SK-N-SH (cell line): ENCODE data around the gene RAB15. TPM values are rescaled to one million over a fixed set of nuclear protein-coding genes. Genes with fewer than 3 reads are reported as not detected.

Experiments used
- CTCF ChIA-PET: fragments of 300-600, 350-600 bp; formaldehyde crosslinking; extraction: SDS; loops from one replicate; lab custom pipeline; 2021; lab: Yijun Ruan, JAX
- POLR2A ChIA-PET: fragments of 350-600 bp; sonication (Branson Sonifier 250); formaldehyde crosslinking; extraction: SDS; loops from one replicate; lab custom pipeline; 2020; ENCODE audit warnings: antibody characterized with exemption, inconsistent platforms; lab: Yijun Ruan, JAX
- DNase-seq: peaks from one replicate; pipeline ENCODE4 v3.0.0; 2012
- H2AFZ ChIP-seq: fragments of 200-600 bp; sonication (generic); 2 replicates; pipeline ENCODE4 v1.8.1; 2016; ENCODE audit warnings: antibody characterized with exemption, mild to moderate bottlenecking, low read depth
- H3F3A ChIP-seq: fragments of 200-600 bp; sonication (generic); replicated peaks from 2 replicates; pipeline ENCODE3; 2016; ENCODE audit warnings: antibody characterized with exemption, mild to moderate bottlenecking; ENCODE audit not compliant: insufficient read depth
- H3K27ac ChIP-seq, 2 experiments: fragments of 200-500 bp in 1 of 2; fragments of 200-600 bp in 1 of 2; sonication (Bioruptor generic) in 1 of 2; sonication (generic), shearing (Covaris generic) in 1 of 2; 2 replicates each; pipeline versions ENCODE4 v1.5.1 to v1.6.1; 2014 to 2016; ENCODE audit warnings: low read depth in 2 of 2, inconsistent platforms in 1 of 2, low read length in 1 of 2, mild to moderate bottlenecking in 1 of 2, mixed read lengths in 1 of 2
- H3K27me3 ChIP-seq: fragments of 200-600 bp; sonication (generic), shearing (Covaris generic); 2 replicates; pipeline ENCODE4 v1.6.1; 2016; ENCODE audit warnings: mixed run types; ENCODE audit not compliant: insufficient read depth
- H3K36me3 ChIP-seq, 2 experiments: fragments of 200-500 bp in 1 of 2; fragments of 200-600 bp in 1 of 2; sonication (Bioruptor generic) in 1 of 2; sonication (generic) in 1 of 2; replicated peaks in 1 of 2; 2 replicates each; pipeline versions ENCODE3 to v1.5.1; 2014 to 2016; ENCODE audit warnings: low read length in 1 of 2, mild to moderate bottlenecking in 1 of 2; ENCODE audit not compliant: insufficient read depth in 2 of 2, control insufficient read depth in 1 of 2
- H3K4me1 ChIP-seq, 2 experiments: fragments of 200-500 bp in 1 of 2; fragments of 200-600 bp in 1 of 2; sonication (Bioruptor generic) in 1 of 2; sonication (generic), shearing (Covaris generic) in 1 of 2; 2 replicates each; pipeline versions ENCODE4 v1.5.1 to v1.6.1; 2014 to 2016; ENCODE audit warnings: low read depth in 1 of 2, low read length in 1 of 2, mixed run types in 1 of 2; ENCODE audit not compliant: insufficient read depth in 2 of 2, control insufficient read depth in 1 of 2
- H3K4me2 ChIP-seq: fragments of 200-600 bp; sonication (generic), shearing (Covaris generic); 2 replicates; pipeline ENCODE4 v1.6.1; 2017; ENCODE audit warnings: mixed run types
- H3K4me3 ChIP-seq, 2 experiments: fragments of 200-500 bp in 1 of 2; fragments of 200-600 bp in 1 of 2; sonication (Bioruptor generic) in 1 of 2; sonication (generic), shearing (Covaris generic) in 1 of 2; 2 replicates each; pipeline versions ENCODE4 v1.5.1 to v1.8.1; 2014 to 2016; ENCODE audit warnings: low read depth in 2 of 2, inconsistent platforms in 1 of 2, low read length in 1 of 2, mild to moderate bottlenecking in 1 of 2, mixed read lengths in 1 of 2, moderate library complexity in 1 of 2
- H3K79me2 ChIP-seq: fragments of 200-600 bp; sonication (generic); 2 replicates; pipeline ENCODE4 v1.8.1; 2017; ENCODE audit warnings: mild to moderate bottlenecking; ENCODE audit not compliant: insufficient read depth
- H3K9ac ChIP-seq: fragments of 200-600 bp; sonication (generic); 2 replicates; pipeline ENCODE4 v1.6.1; 2017; ENCODE audit warnings: mixed run types
- H3K9me2 ChIP-seq: fragments of 200-600 bp; sonication (generic); 2 replicates; pipeline ENCODE4 v1.6.1; 2017; ENCODE audit warnings: mixed run types
- H3K9me3 ChIP-seq: fragments of 200-600 bp; sonication (generic); 2 replicates; pipeline ENCODE4 v1.6.1; 2017; ENCODE audit warnings: mixed run types, mild to moderate bottlenecking, moderate library complexity
- H4K20me1 ChIP-seq: fragments of 200-600 bp; sonication (generic); 2 replicates; pipeline ENCODE4 v1.6.1; 2017; ENCODE audit warnings: mild to moderate bottlenecking, mixed run types; ENCODE audit not compliant: insufficient read depth
- CHD2 ChIP-seq: fragments of 150-350 bp; IDR thresholded peaks from 2 replicates; pipeline ENCODE4 v1.6.1; 2018; ENCODE audit warnings: low read length; ENCODE audit not compliant: partially characterized antibody
- ELF1 ChIP-seq: IDR thresholded peaks from 2 replicates; pipeline ENCODE4 v1.4.0; 2012
- FOSL2 ChIP-seq: IDR thresholded peaks from 2 replicates; pipeline ENCODE4 v1.4.0; 2012; ENCODE audit warnings: low read depth, mild to moderate bottlenecking, moderate library complexity, borderline replicate concordance
- FOXJ3 ChIP-seq: sonication (generic); formaldehyde crosslinking; IDR thresholded peaks from 2 replicates; pipeline ENCODE4 v1.5.1; 2020; ENCODE audit warnings: mild to moderate bottlenecking, missing genetic modification reagents
- GABPA ChIP-seq: IDR thresholded peaks from 2 replicates; pipeline ENCODE4 v1.4.0; 2012; ENCODE audit warnings: low read depth, mild to moderate bottlenecking
- GATA2 ChIP-seq: sonication (generic); formaldehyde crosslinking; IDR thresholded peaks from 2 replicates; pipeline ENCODE4 v1.5.0; 2020; ENCODE audit warnings: mild to moderate bottlenecking, missing genetic modification reagents
- JUND ChIP-seq: IDR thresholded peaks from 2 replicates; pipeline ENCODE4 v1.4.0; 2012
- MXI1 ChIP-seq: IDR thresholded peaks from 2 replicates; pipeline ENCODE4 v1.6.1; 2012; ENCODE audit warnings: mild to moderate bottlenecking, low read depth, low read length, improper control_type of control experiment
- POLR2AphosphoS5 ChIP-seq: IDR thresholded peaks from 2 replicates; pipeline ENCODE4 v1.6.1; 2012; ENCODE audit warnings: low read depth, low read length
- RAD21 ChIP-seq: IDR thresholded peaks from 2 replicates; pipeline ENCODE4 v1.6.1; 2012; ENCODE audit warnings: mild to moderate bottlenecking, low read length
- RCOR1 ChIP-seq: fragments of 150-350 bp; IDR thresholded peaks from 2 replicates; pipeline ENCODE4 v1.6.1; 2017; ENCODE audit warnings: antibody characterized with exemption, low read length
- RFX5 ChIP-seq: IDR thresholded peaks from 2 replicates; pipeline ENCODE4 v1.6.1; 2012; ENCODE audit warnings: mild to moderate bottlenecking, improper control_type of control experiment, low read length
- SIN3A ChIP-seq: IDR thresholded peaks from 2 replicates; pipeline ENCODE4 v1.6.1; 2012; ENCODE audit warnings: low read depth, mild to moderate bottlenecking, low read length, moderate library complexity, borderline replicate concordance
- SMC3 ChIP-seq: IDR thresholded peaks from 2 replicates; pipeline ENCODE4 v1.6.1; 2012; ENCODE audit warnings: low read depth, low read length, improper control_type of control experiment
- TCF12 ChIP-seq: IDR thresholded peaks from 2 replicates; pipeline ENCODE4 v1.4.0; 2012
- TEAD4 ChIP-seq: IDR thresholded peaks from 2 replicates; pipeline ENCODE4 v1.4.0; 2012; ENCODE audit warnings: mild to moderate bottlenecking, borderline replicate concordance; ENCODE audit not compliant: insufficient read depth
- YY1 ChIP-seq: IDR thresholded peaks from 2 replicates; pipeline ENCODE4 v1.4.0; 2012; ENCODE audit warnings: low read depth, mild to moderate bottlenecking
- WGBS: methylation state at CpG from one replicate; pipeline ENCODE4 v1.1.6; 2017; ENCODE audit warnings: low lambda C conversion rate; 5-methylcytosine and 5-hydroxymethylcytosine counted together
- polyA plus RNA-seq, 3 experiments: library from polyadenylated mRNA; depleted of rRNA; stranded (reverse); fragments of >200 nt; gene quantifications; 2 replicates each; pipeline ENCODE4 v1.2.3, GENCODE V29; 2012
- TF ChIP-seq, protein P1 (sequence below): fragments of 200-600 bp; sonication (generic); IDR thresholded peaks from 2 replicates; pipeline ENCODE4 v1.6.1; 2017; ENCODE audit warnings: antibody characterized with exemption, mild to moderate bottlenecking, moderate library complexity
- TF ChIP-seq, protein P2 (sequence below): fragments of 150-350 bp; IDR thresholded peaks from 2 replicates; pipeline ENCODE4 v1.6.1; 2017; ENCODE audit warnings: antibody characterized with exemption, low read length, low read depth, borderline replicate concordance
- TF ChIP-seq, protein P3 (sequence below): IDR thresholded peaks from 2 replicates; pipeline ENCODE4 v1.4.0; 2012; ENCODE audit warnings: low read depth
- TF ChIP-seq, protein P4 (sequence below): fragments of 150-350 bp; IDR thresholded peaks from 2 replicates; pipeline ENCODE4 v1.6.1; 2016; ENCODE audit warnings: mild to moderate bottlenecking, low read depth, low read length

RAB15 gene
- polyA plus RNA-seq, 1 of the 3 experiments (the other 2 are of a cell fraction), result 14.2 TPM

DNA sequence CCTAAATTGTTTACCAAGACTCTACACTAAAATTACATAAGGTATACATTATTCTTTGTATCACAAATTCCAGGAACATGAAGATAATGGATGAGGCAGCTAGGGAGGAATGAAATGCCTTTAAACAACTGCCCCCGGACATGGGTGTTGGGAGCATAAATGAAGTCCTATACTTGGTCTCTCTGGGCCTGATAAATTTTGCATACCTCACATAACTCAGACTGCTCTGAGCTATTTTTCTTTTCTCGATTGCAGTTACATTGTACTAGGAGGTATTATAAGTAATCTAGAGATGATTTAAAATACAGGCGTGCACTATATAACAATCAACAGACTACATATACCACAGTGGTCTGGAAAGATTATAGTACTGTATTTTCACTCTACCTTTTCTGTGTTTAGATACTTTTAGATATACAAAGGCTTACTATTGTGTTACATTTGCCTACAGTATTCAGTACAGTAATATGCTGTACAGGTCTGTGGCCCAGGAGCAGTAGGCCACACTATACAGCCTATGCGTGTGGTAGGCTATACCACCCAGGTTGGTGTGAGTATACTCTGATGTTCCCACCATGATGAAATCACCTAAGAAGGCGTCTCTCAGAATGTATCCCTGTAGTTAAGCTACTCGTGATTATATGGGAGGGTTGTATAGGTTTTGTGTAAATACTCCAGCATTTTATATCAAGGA, 28.9 kb upstream of the RAB15 start (continued):
- TF ChIP-seq SMC3 (no peak), TEAD4 (no peak)

DNA sequence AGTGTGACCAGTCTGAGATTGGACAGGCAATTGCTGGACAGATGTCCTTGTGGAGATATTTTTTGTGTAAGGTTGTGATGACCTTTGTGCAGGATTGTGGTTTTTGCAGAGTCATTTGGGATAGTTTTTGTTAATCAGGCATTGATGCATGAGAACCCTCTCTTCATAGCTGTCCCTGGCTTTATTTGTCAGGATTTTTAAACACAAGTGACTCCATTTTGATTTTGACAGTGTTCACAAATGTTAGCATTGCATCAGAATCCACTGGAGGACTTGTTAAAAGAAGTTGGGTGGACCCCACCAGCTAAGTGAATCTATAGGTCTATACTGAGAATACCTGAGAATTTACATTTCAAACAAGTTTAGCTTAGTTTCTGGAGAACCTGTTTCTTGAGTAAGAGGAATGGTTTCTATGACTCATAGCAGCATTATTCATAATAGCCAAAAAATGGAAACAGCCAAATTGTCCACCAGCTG, 26.4 kb upstream of the RAB15 start:
- POLR2A ChIA-PET, result no interaction called here

DNA sequence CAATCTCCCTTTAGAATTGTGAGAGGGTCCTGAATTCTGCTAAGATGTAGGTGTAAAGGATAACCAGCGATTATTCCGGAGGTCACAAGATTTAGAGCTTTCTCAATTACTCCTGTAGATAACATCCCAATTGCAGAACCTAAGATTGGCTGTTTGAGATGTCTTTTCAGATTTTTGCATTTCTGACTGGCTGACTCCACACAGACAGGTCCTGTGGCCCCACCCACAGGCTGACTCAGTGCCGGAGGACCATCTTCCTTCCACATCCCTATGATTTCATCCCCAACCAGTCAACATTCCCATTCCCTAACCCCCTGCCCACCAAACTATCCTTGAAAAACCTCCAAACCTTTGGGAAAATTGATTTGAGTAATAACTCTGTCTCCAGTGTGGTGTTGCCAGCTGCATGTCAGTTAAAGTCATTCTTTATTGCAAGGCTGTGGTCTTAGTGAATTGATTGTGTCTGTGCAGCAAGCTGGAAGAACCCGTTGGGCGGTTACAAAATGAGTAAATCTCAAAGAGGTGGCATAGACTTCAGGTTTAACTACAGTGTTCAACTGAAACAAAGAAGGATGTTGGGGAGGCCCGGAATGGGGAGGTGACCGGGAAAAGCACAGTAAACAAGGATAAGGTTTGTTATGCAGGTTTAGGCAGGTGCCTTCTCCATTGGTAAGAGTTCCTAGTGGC, 25.1 kb upstream of the RAB15 start:
- Histone ChIP-seq H3F3A (peaks cover 5% of the 10 kb centered on the region), H4K20me1 (no peaks in the 10 kb centered on the region), H3K4me3 (no peak overlapping the region), H3K27me3 (no peaks in the 10 kb centered on the region), H3K4me1 (no peaks in the 10 kb centered on the region; a peak in 1 of 4 replicates), H3K9ac (no peak overlapping the region), H3K4me2 (no peak overlapping the region), H3K9me2 (no peaks in the 10 kb centered on the region), H3K9me3 (no peaks in the 10 kb centered on the region), H2AFZ (no peak overlapping the region), H3K27ac (no peak overlapping the region), H3K79me2 (peaks cover 41% of the 10 kb centered on the region), H3K36me3 (peaks cover 0 to 6% of the 10 kb centered on the region in 2 experiments)
- over 99% methylated on average over 7 of the region's 7 CpGs for WGBS
- TF ChIP-seq YY1 (no peak), RAD21 (no peak), POLR2AphosphoS5 (no peak), RFX5 (no peak), MXI1 (no peak), ELF1 (no peak), CHD2 (no peak), GABPA (no peak), GATA2 (CRISPR knock-in tag) (no peak)
- TF ChIP-seq, protein P1, sequence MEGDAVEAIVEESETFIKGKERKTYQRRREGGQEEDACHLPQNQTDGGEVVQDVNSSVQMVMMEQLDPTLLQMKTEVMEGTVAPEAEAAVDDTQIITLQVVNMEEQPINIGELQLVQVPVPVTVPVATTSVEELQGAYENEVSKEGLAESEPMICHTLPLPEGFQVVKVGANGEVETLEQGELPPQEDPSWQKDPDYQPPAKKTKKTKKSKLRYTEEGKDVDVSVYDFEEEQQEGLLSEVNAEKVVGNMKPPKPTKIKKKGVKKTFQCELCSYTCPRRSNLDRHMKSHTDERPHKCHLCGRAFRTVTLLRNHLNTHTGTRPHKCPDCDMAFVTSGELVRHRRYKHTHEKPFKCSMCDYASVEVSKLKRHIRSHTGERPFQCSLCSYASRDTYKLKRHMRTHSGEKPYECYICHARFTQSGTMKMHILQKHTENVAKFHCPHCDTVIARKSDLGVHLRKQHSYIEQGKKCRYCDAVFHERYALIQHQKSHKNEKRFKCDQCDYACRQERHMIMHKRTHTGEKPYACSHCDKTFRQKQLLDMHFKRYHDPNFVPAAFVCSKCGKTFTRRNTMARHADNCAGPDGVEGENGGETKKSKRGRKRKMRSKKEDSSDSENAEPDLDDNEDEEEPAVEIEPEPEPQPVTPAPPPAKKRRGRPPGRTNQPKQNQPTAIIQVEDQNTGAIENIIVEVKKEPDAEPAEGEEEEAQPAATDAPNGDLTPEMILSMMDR, result no peak
- TF ChIP-seq, protein P2, sequence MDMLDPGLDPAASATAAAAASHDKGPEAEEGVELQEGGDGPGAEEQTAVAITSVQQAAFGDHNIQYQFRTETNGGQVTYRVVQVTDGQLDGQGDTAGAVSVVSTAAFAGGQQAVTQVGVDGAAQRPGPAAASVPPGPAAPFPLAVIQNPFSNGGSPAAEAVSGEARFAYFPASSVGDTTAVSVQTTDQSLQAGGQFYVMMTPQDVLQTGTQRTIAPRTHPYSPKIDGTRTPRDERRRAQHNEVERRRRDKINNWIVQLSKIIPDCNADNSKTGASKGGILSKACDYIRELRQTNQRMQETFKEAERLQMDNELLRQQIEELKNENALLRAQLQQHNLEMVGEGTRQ, result no peak
- TF ChIP-seq, protein P3, sequence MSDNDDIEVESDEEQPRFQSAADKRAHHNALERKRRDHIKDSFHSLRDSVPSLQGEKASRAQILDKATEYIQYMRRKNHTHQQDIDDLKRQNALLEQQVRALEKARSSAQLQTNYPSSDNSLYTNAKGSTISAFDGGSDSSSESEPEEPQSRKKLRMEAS, result no peak
- CTCF ChIA-PET, result interaction anchor here (1.3 to 4.5 kb wide), 2 partner anchors 10 to 11 kb away, joined by 7 to 23 read pairs; partner anchors contain the start of gene FNTB
- POLR2A ChIA-PET, result interaction anchor here (1.0 kb wide), 1 partner anchor 11 kb away, joined by 3 read pairs; no protein-coding TSS in a partner anchor
- no peak for DNase-seq

More for the DNA sequence above, 26.4 kb upstream of the RAB15 start:
- H3K9me2 ChIP-seq, result no peaks in the 10 kb centered on the region
- CTCF ChIA-PET, result interaction anchor here (2.1 to 4.5 kb wide), 2 partner anchors 12 to 22 kb away, joined by 10 to 23 read pairs; partner anchors contain the start of gene FNTB
- H2AFZ ChIP-seq, result no peak overlapping the region
- no peak overlapping the region for H3K27ac ChIP-seq
- H3K4me3 ChIP-seq, result no peak overlapping the region
- TF ChIP-seq, protein P3, result no peak
- TF ChIP-seq FOSL2 (peak; percentile 71; the same call in 1 of the 2 replicates), RFX5 (no peak), RCOR1 (no peak), CHD2 (no peak), FOXJ3 (no peak), JUND (peak; percentile 38; the same call in 1 of the 2 replicates), SIN3A (no peak), TCF12 (0 out of 2 replicates have a peak, but pooled peaks have one; percentile 9)
- TF ChIP-seq, protein P4, sequence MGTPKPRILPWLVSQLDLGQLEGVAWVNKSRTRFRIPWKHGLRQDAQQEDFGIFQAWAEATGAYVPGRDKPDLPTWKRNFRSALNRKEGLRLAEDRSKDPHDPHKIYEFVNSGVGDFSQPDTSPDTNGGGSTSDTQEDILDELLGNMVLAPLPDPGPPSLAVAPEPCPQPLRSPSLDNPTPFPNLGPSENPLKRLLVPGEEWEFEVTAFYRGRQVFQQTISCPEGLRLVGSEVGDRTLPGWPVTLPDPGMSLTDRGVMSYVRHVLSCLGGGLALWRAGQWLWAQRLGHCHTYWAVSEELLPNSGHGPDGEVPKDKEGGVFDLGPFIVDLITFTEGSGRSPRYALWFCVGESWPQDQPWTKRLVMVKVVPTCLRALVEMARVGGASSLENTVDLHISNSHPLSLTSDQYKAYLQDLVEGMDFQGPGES, result no peak
- H3K36me3 ChIP-seq, result peaks cover 0 to 6% of the 10 kb centered on the region in 2 experiments
- H3K79me2 ChIP-seq, result peaks cover 33% of the 10 kb centered on the region
- no peak overlapping the region for H3K9ac ChIP-seq
- DNase-seq, result no peak
- H3K9me3 ChIP-seq, result no peaks in the 10 kb centered on the region
- peaks cover 5% of the 10 kb centered on the region for H3F3A ChIP-seq
- H3K4me1 ChIP-seq, result no peaks in the 10 kb centered on the region; a peak in 1 of 4 replicates
- H3K4me2 ChIP-seq, result no peak overlapping the region
- H4K20me1 ChIP-seq, result no peaks in the 10 kb centered on the region
- H3K27me3 ChIP-seq, result no peaks in the 10 kb centered on the region
